ENCODE results near the gene PIP5K1C.
"Not testable (repeated sequence)": the region's sequence is repeated elsewhere in the genome, so short reads cannot be mapped to it uniquely, and the experiment has no call there.

The PIP5K1C gene

GRCh38 chr19:3586127-3586626 lies 114.1 kb downstream of the PIP5K1C start:
- peak; percentile 58 for TF ChIP-seq CTCF (IDR thresholded peaks at IDR 0.05)
- peaks cover 69% of the 10 kb centered on the region for H3K27me3 Mint-ChIP-seq (ENCODE audit: low read depth, poor library complexity)
- peak; percentile 64 for DNase-seq
- peaks cover 12% of the 10 kb centered on the region for H3K9me3 Mint-ChIP-seq
- no peaks in the 10 kb centered on the region for H3K4me1 Mint-ChIP-seq
- H3K27ac Mint-ChIP-seq: no peak overlapping the region
- no peaks in the 10 kb centered on the region for H3K36me3 Mint-ChIP-seq (ENCODE audit: low read depth)
- H3K4me3 Mint-ChIP-seq: no peak overlapping the region

GRCh38 chr19:3585301-3586126 lies 114.8 kb downstream of the PIP5K1C start, which contains the start of gene GIPC3:
TSS of gene GIPC3 (plus strand) at chr19:3585478. CDS start at chr19:3585598, 120 bp downstream.
- Mint-ChIP-seq H3K27ac (no peak within 1 kb of the TSS), H3K36me3 (ENCODE audit: low read depth) (no peaks in the 10 kb centered on the region), H3K27me3 (ENCODE audit: low read depth, poor library complexity) (peaks cover 74% of the 10 kb centered on the region), H3K4me1 (no peaks in the 10 kb centered on the region), H3K4me3 (no peak within 1 kb of the TSS), H3K9me3 (peaks cover 8% of the 10 kb centered on the region)
- no peak for TF ChIP-seq CTCF (IDR thresholded peaks at IDR 0.05)
- DNase-seq: peak; percentile 57

- H3K9me3 Mint-ChIP-seq; H3K27ac Mint-ChIP-seq; H3K36me3 Mint-ChIP-seq (ENCODE audit: low read depth); H3K4me3 Mint-ChIP-seq; DNase-seq; H3K4me1 Mint-ChIP-seq: not testable (repeated sequence)
- peaks cover 86% of the 10 kb centered on the region for H3K27me3 Mint-ChIP-seq (ENCODE audit: low read depth, poor library complexity)
Observed at GRCh38 chr19:3584036-3584802, 116.0 kb downstream of the PIP5K1C start.

GRCh38 chr19:3581792-3582191 lies 118.5 kb downstream of the PIP5K1C start:
- not testable (repeated sequence) for H3K4me1 Mint-ChIP-seq; H3K4me3 Mint-ChIP-seq; DNase-seq; H3K27ac Mint-ChIP-seq; H3K9me3 Mint-ChIP-seq; H3K36me3 Mint-ChIP-seq (ENCODE audit: low read depth)
- H3K27me3 Mint-ChIP-seq (ENCODE audit: low read depth, poor library complexity): peaks cover 88% of the 10 kb centered on the region
